Measurements from ENCODE around the gene COG1. TPM values are rescaled to one million over a fixed set of nuclear protein-coding genes. Genes with fewer than 3 reads are reported as not detected.

Gene COG1
- total RNA-seq, 2 experiments from 2014 or later: 26.6 to 33.9 TPM

- H3K27me3 Mint-ChIP-seq: peaks cover 31% of the 10 kb centered on the region
- ATAC-seq: no peak
These were observed 35.3 kb upstream of the COG1 start for GRCh38 chr17:73157521-73157890.

DNA sequence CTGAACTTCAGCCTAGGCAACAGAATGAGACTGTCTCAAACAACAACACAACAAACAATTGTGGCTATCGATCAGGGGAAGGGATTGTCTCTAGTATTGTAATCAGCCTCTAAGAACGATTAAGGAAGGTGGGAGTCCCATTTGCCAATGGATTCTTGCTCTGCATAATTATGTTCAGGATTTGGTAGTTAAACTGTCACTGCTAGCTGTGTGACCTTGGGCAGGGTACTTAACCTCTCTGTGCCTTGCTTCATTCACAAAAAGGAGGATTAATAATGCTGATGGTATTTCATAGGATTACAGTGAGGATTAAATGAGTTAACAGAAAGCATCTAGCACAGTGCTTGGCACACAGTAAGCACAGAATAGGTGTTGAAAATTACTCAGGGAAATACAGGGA is 34.7 kb upstream of the COG1 start:
- Mint-ChIP-seq H3K9me3 (ENCODE audit: low read depth) (no peaks in the 10 kb centered on the region), H3K27me3 (peaks cover 38% of the 10 kb centered on the region), H3K27ac (no peak overlapping the region), H3K4me3 (no peak overlapping the region), H3K36me3 (no peaks in the 10 kb centered on the region), H3K4me1 (peaks cover 6% of the 10 kb centered on the region)
- DNase-seq: no peak
- ATAC-seq: no peak
- CTCF ChIA-PET: interaction anchor here (1.0 kb wide), 1 partner anchor 172 kb away, joined by 3 read pairs; no protein-coding TSS in a partner anchor

More at GRCh38 chr17:73157521-73157890, 35.3 kb upstream of the COG1 start:
- CTCF ChIA-PET: interaction anchor here (1.9 to 3.4 kb wide), 5 partner anchors 14 to 600 kb away, joined by 5 to 70 read pairs (median 17); no protein-coding TSS in a partner anchor
- Mint-ChIP-seq H3K9me3 (ENCODE audit: low read depth) (no peaks in the 10 kb centered on the region), H3K36me3 (no peaks in the 10 kb centered on the region), H3K4me1 (peaks cover 6% of the 10 kb centered on the region), H3K4me3 (no peak overlapping the region), H3K27ac (no peak overlapping the region)
- DNase-seq: no peak

- no peaks in the 10 kb centered on the region for H3K9me3 Mint-ChIP-seq (ENCODE audit: low read depth)
- H3K36me3 Mint-ChIP-seq: no peaks in the 10 kb centered on the region
- no peak for DNase-seq
- ATAC-seq: no peak
- peaks cover 27% of the 10 kb centered on the region for H3K4me1 Mint-ChIP-seq
- CTCF ChIA-PET: interaction anchor here (1.2 to 1.6 kb wide), 2 partner anchors 434 to 604 kb away, joined by 3 to 4 read pairs; no protein-coding TSS in a partner anchor
- H3K27ac Mint-ChIP-seq: no peak overlapping the region
- H3K27me3 Mint-ChIP-seq: peaks cover 64% of the 10 kb centered on the region
- H3K4me3 Mint-ChIP-seq: no peak overlapping the region
These were observed 31.8 kb upstream of the COG1 start for GRCh38 chr17:73160980-73161630.

DNA sequence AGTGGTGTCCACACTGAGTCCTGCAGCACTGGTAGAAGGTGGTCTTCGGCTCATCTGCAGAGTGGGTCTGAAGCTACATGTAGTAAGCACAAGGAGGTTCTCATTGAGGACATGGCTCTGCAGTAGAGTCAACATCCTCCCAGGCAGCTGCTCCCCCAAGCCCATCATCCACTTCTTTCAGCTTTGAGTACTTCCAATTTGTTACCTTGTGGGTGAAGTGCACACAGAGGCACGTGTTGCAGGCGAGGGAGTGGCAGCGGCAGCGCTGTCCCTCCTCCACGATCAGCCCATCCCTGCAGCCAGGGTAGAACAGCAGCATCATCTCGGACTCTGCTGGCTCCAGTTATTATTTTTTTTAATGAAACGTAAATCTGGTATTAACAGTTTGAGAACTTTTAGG is 29.8 kb upstream of the COG1 start:
- H3K36me3 Mint-ChIP-seq: no peaks in the 10 kb centered on the region
- no peak overlapping the region for H3K27ac Mint-ChIP-seq
- DNase-seq (no peak), ATAC-seq (no peak)
- H3K27me3 Mint-ChIP-seq: peaks cover 79% of the 10 kb centered on the region
- H3K4me1 Mint-ChIP-seq: peaks cover 41% of the 10 kb centered on the region
- no peaks in the 10 kb centered on the region for H3K9me3 Mint-ChIP-seq (ENCODE audit: low read depth)
- CTCF ChIA-PET: interaction anchor here (2.8 to 3.0 kb wide), 2 partner anchors 436 to 606 kb away, joined by 11 to 17 read pairs; no protein-coding TSS in a partner anchor
- H3K4me3 Mint-ChIP-seq: no peak overlapping the region

DNA sequence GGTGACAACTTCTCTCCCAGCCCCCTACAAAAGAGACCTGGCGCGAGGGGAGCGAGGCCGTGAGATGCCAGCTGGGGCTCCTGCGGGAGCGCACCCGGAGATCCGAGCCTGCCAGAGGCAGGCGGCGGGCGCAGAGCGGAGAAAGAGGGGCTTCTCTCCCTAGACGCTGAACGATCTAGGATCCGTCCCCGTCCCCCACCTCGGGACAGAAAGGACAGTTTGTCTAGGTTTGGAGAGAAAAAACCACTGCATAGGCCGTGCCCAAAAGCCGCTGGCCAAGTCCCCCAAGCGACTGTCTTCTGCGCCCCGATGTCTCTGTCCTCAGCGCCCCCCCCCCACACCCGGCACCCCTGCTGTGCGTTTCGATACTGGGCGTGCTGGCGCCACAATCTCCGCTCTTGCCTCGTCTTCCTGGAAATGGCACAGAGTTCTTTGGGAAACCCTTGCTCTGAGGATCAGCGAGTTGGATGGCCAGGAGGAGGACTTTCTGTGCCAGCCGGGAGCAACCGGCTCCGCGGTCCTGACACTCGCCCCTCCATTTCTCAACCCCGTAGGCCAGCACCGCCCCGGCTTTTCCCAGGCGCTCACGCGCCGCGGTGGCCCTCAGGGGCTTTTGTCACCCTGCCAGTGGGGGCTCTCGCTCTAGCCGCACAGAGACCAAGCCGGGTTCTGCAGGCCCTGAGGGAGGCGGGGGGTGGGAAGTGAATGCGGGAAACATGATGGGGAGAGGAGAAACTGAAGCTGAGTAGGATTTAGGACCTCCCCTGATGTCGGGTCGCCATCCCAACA is 27.0 kb upstream of the COG1 start:
- Mint-ChIP-seq H3K36me3 (no peaks in the 10 kb centered on the region), H3K4me3 (peak overlapping the region; percentile 54), H3K4me1 (peaks cover 35% of the 10 kb centered on the region), H3K27ac (no peak overlapping the region), H3K27me3 (peaks cover 80% of the 10 kb centered on the region), H3K9me3 (ENCODE audit: low read depth) (no peaks in the 10 kb centered on the region)
- CTCF ChIA-PET: interaction anchor here (1.0 to 3.0 kb wide), 3 partner anchors 438 to 609 kb away, joined by 3 to 17 read pairs (median 11); no protein-coding TSS in a partner anchor
- no peak for ATAC-seq
- no peak for DNase-seq

GRCh38 chr17:73166731-73167581 is 25.9 kb upstream of the COG1 start:
- H3K27me3 Mint-ChIP-seq: peaks cover 71% of the 10 kb centered on the region
- H3K27ac Mint-ChIP-seq: no peak overlapping the region
- CTCF ChIA-PET: interaction anchor here (0.8 to 1.4 kb wide), 5 partner anchors 440 to 610 kb away, joined by 3 to 4 read pairs (median 3); no protein-coding TSS in a partner anchor
- H3K9me3 Mint-ChIP-seq (ENCODE audit: low read depth): no peaks in the 10 kb centered on the region
- no peaks in the 10 kb centered on the region for H3K36me3 Mint-ChIP-seq
- peak overlapping the region; percentile 52 for H3K4me3 Mint-ChIP-seq
- ATAC-seq (no peak), DNase-seq (no peak)
- peaks cover 36% of the 10 kb centered on the region for H3K4me1 Mint-ChIP-seq

- H3K4me3 Mint-ChIP-seq: no peak overlapping the region
- ATAC-seq (no peak), DNase-seq (no peak)
- H3K27me3 Mint-ChIP-seq: peaks cover 57% of the 10 kb centered on the region
- no peak overlapping the region for H3K27ac Mint-ChIP-seq
- no peaks in the 10 kb centered on the region for H3K9me3 Mint-ChIP-seq (ENCODE audit: low read depth)
- CTCF ChIA-PET: interaction anchor here (1.4 kb wide), 1 partner anchor 443 kb away, joined by 3 read pairs; no protein-coding TSS in a partner anchor
- H3K4me1 Mint-ChIP-seq: peaks cover 36% of the 10 kb centered on the region
- no peaks in the 10 kb centered on the region for H3K36me3 Mint-ChIP-seq
These were observed 24.2 kb upstream of the COG1 start for GRCh38 chr17:73168667-73169066.

DNA sequence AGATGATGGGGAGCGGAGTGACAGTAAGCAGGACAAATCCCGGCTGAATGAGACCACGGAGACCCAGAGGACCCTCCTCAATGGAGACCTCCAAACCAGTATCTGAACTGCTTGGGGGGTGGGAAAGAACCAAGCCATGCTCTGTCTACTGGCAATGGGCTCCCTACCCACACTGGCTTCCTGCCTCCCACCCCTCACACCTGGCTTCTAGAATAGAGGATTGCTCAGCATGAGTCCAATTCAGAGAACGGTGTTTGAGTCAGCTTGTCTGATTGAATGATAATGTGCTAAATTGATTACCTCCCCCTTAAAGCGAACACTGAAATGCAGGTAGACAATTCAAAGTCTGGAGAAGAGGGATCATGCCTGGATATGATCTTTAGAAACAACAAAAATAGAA is 22.5 kb upstream of the COG1 start:
- H3K36me3 Mint-ChIP-seq: no peaks in the 10 kb centered on the region
- peaks cover 40% of the 10 kb centered on the region for H3K27me3 Mint-ChIP-seq
- no peak overlapping the region for H3K27ac Mint-ChIP-seq
- CTCF ChIA-PET: no interaction called here
- H3K4me1 Mint-ChIP-seq: peaks cover 23% of the 10 kb centered on the region
- ATAC-seq: no peak
- H3K4me3 Mint-ChIP-seq: no peak overlapping the region
- DNase-seq: no peak
- H3K9me3 Mint-ChIP-seq (ENCODE audit: low read depth): no peaks in the 10 kb centered on the region

DNA sequence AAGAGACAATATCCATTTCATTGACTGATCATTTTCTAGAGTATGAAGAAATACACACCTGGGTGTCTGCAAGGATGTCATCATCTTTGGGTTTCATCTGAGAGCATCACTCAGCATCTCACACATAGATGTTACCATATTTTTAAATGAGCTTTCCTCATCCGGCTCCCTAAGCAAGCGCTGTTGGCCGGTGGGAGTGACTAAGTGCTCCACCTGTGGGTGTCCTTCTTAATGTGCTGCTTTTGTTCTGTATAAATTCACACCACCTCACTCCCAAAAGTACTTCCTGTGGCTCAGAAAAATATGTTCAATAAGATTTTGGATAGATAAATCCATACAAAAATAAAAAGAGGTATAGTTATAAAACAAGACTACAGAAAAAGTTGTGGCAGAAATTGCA is 20.6 kb upstream of the COG1 start:
- H3K9me3 Mint-ChIP-seq (ENCODE audit: low read depth): no peaks in the 10 kb centered on the region
- no peaks in the 10 kb centered on the region for H3K36me3 Mint-ChIP-seq
- H3K4me3 Mint-ChIP-seq: no peak overlapping the region
- H3K27me3 Mint-ChIP-seq: peaks cover 21% of the 10 kb centered on the region
- H3K4me1 Mint-ChIP-seq: peaks cover 7% of the 10 kb centered on the region
- DNase-seq (no peak), ATAC-seq (no peak)
- CTCF ChIA-PET: interaction anchor here (1.1 to 1.7 kb wide), 3 partner anchors 19 to 446 kb away, joined by 3 to 4 read pairs (median 4); no protein-coding TSS in a partner anchor
- no peak overlapping the region for H3K27ac Mint-ChIP-seq

- H3K27me3 Mint-ChIP-seq: peaks cover 3% of the 10 kb centered on the region
- no peaks in the 10 kb centered on the region for H3K36me3 Mint-ChIP-seq
- H3K9me3 Mint-ChIP-seq (ENCODE audit: low read depth): no peaks in the 10 kb centered on the region
- CTCF ChIA-PET: interaction anchor here (1.0 to 2.0 kb wide), 5 partner anchors 18 to 617 kb away, joined by 3 to 5 read pairs (median 4); no protein-coding TSS in a partner anchor
- H3K4me3 Mint-ChIP-seq: no peak overlapping the region
- H3K4me1 Mint-ChIP-seq: peaks cover 5% of the 10 kb centered on the region
- DNase-seq: no peak
- H3K27ac Mint-ChIP-seq: no peak overlapping the region
- ATAC-seq: no peak
These were observed 18.7 kb upstream of the COG1 start for GRCh38 chr17:73174126-73174525.

- CTCF ChIA-PET: interaction anchor here (1.3 kb wide), 1 partner anchor 619 kb away, joined by 3 read pairs; no protein-coding TSS in a partner anchor
These were observed 16.8 kb upstream of the COG1 start for GRCh38 chr17:73175962-73176565.

GRCh38 chr17:73179387-73179786 is 13.5 kb upstream of the COG1 start:
- Mint-ChIP-seq H3K27ac (no peak overlapping the region), H3K4me1 (no peaks in the 10 kb centered on the region), H3K4me3 (no peak overlapping the region), H3K9me3 (ENCODE audit: low read depth) (no peaks in the 10 kb centered on the region), H3K27me3 (no peaks in the 10 kb centered on the region), H3K36me3 (no peaks in the 10 kb centered on the region)
- CTCF ChIA-PET: no interaction called here
- ATAC-seq (no peak), DNase-seq (no peak)

More at GRCh38 chr17:73175962-73176565, 16.8 kb upstream of the COG1 start:
- Mint-ChIP-seq H3K27ac (no peak overlapping the region), H3K4me3 (no peak overlapping the region), H3K4me1 (peaks cover 5% of the 10 kb centered on the region), H3K27me3 (no peaks in the 10 kb centered on the region), H3K9me3 (ENCODE audit: low read depth) (no peaks in the 10 kb centered on the region), H3K36me3 (no peaks in the 10 kb centered on the region)
- ATAC-seq (no peak), DNase-seq (no peak)
